Right lobe of liver (tissue), 6 donors: Measurements from ENCODE around the gene TM9SF4. TPM values are rescaled to one million over a fixed set of nuclear protein-coding genes. Genes with fewer than 3 reads are reported as not detected.

ENCODE experiments used
- ATAC-seq, 4 donors: fragments of 200-7000 bp; cut with Tn5 transposase; one replicate each; pipeline ENCODE4 v1.9.1; 2020; ENCODE audit warnings: mild to moderate bottlenecking in 4 of 4, moderate library complexity in 4 of 4
- DNase-seq, 3 donors: peaks; one replicate each; pipeline ENCODE4 v3.0.0-alpha.2; 2020
- H3K27ac ChIP-seq, 3 donors: fragments of 200-600 bp; one replicate each; pipeline ENCODE4 v1.8.0; 2022
- H3K27me3 ChIP-seq, 2 donors: fragments of 200-600 bp; one replicate each; pipeline ENCODE4 v1.8.0; 2022
- H3K36me3 ChIP-seq, 4 donors: fragments of 200-600 bp; sonication (generic) in 1 of 4; one replicate each; pipeline versions ENCODE4 v1.5.1 to v1.8.0; 2017 to 2022; ENCODE audit warnings: control low read depth in 1 of 4
- H3K4me1 ChIP-seq, 4 donors: fragments of 200-600 bp; sonication (generic) in 1 of 4; one replicate each; pipeline versions ENCODE4 v1.5.1 to v1.8.0; 2017 to 2022; ENCODE audit warnings: control low read depth in 1 of 4
- H3K4me3 ChIP-seq, 3 donors: fragments of 200-600 bp; one replicate each; pipeline ENCODE4 v1.8.0; 2022
- H3K9me3 ChIP-seq, 4 donors: fragments of 200-600 bp; sonication (generic) in 1 of 4; one replicate each; pipeline versions ENCODE4 v1.5.1 to v1.8.0; 2017 to 2022; ENCODE audit warnings: control low read depth in 1 of 4
- POLR2A ChIP-seq: fragments of 450-650 bp; IDR thresholded peaks from one replicate; pipeline ENCODE4 v1.6.1; 2017; ENCODE audit warnings: antibody characterized with exemption, mild to moderate bottlenecking
- WGBS: methylation state at CpG from one replicate; pipeline ENCODE4 v1.1.6; 2018; ENCODE audit warnings: low coverage, low lambda C conversion rate; ENCODE audit not compliant: insufficient coverage; ENCODE audit errors: missing lambda C conversion rate; 5-methylcytosine and 5-hydroxymethylcytosine counted together
- intact Hi-C, 2 donors: fragments of 100-400 bp; cut with DNase I; formaldehyde crosslinking; loops; one replicate each; pipeline versions ENCODE4 v1.11.2 to v1.14.1; 2022
- total RNA-seq, 6 experiments: library from RNA; depleted of rRNA in 2 of 6; stranded (reverse); fragments of >200 nt in 2 of 6; fragmentation: NEBNext Ultra II Directional in 3 of 6; extraction: Animal tissue kit (Norgen Biotek cat#: 25700) in 3 of 6; gene quantifications; one replicate each; pipeline versions ENCODE4 v1.1.0 to v1.2.4, GENCODE V29; 2016 to 2023
- TF ChIP-seq, protein P1 (sequence below), 4 donors: fragments of 200-600 bp in 3 of 4; fragments of 450-650 bp in 1 of 4; IDR thresholded peaks; one replicate each; pipeline versions ENCODE4 v1.5.1 to v1.8.0; 2016 to 2022; ENCODE audit warnings: antibody characterized with exemption in 4 of 4, mild to moderate bottlenecking in 2 of 4
- donor health status: DM: no; HTN: yes; CAD: no.
- donor health status: DM: no; HTN: no; CAD: no.
- donor health status: DM: no; HTN: no; CAD: no.
- donor health status: DM: no; HTN: yes; CAD: no.
- donor health status: DM: no; HTN: yes; CAD: no.

The TM9SF4 gene
- total RNA-seq, 6 experiments from 2014 or later: 26.9 to 33.9 (median 30.5) TPM

DNA sequence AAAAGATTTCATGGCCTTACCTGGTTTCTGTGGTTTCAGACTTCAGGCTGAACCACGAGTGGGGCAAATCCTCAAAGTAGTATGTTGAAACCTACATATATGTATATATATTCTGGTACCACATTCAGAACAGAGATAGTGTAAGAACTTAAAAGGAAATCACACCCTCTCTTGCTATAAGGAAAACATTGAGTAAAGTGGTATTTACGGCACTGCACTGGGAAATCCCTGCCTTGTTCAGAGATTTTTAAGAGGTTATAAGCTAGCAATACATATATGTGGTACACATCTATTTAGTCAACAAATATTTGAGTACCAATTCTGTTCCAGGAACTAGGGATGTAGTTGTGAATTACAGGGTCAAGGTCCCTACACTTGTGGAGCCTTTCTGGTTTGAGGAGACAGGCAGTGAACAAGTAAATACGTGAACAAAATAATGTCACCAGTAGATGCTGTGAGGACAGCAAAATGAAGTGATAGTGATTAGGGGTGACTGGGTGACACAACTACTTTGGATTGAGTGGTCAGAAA is 1.7 kb downstream of the TM9SF4 start:
- intact Hi-C loops: no loop called here
- H3K36me3 ChIP-seq: no peaks in the 10 kb centered on the region
- no peak overlapping the region for H3K4me3 ChIP-seq
- H3K9me3 ChIP-seq: no peaks in the 10 kb centered on the region
- ATAC-seq (peak in 2 of 4 donors; percentile 9 to 10), DNase-seq (peak in 1 of 3 donors; percentile 2)
- TF ChIP-seq POLR2A: no peak
- TF ChIP-seq, protein P1, sequence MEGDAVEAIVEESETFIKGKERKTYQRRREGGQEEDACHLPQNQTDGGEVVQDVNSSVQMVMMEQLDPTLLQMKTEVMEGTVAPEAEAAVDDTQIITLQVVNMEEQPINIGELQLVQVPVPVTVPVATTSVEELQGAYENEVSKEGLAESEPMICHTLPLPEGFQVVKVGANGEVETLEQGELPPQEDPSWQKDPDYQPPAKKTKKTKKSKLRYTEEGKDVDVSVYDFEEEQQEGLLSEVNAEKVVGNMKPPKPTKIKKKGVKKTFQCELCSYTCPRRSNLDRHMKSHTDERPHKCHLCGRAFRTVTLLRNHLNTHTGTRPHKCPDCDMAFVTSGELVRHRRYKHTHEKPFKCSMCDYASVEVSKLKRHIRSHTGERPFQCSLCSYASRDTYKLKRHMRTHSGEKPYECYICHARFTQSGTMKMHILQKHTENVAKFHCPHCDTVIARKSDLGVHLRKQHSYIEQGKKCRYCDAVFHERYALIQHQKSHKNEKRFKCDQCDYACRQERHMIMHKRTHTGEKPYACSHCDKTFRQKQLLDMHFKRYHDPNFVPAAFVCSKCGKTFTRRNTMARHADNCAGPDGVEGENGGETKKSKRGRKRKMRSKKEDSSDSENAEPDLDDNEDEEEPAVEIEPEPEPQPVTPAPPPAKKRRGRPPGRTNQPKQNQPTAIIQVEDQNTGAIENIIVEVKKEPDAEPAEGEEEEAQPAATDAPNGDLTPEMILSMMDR (IDR thresholded peaks at IDR 0.05): no peak
- H3K4me1 ChIP-seq: peaks cover 0 to 31% (median 9%) of the 10 kb centered on the region in 4 donors
- no peak overlapping the region for H3K27ac ChIP-seq
- H3K27me3 ChIP-seq: no peaks in the 10 kb centered on the region
- WGBS: 21% methylated on average over 3 of the region's 3 CpGs

DNA sequence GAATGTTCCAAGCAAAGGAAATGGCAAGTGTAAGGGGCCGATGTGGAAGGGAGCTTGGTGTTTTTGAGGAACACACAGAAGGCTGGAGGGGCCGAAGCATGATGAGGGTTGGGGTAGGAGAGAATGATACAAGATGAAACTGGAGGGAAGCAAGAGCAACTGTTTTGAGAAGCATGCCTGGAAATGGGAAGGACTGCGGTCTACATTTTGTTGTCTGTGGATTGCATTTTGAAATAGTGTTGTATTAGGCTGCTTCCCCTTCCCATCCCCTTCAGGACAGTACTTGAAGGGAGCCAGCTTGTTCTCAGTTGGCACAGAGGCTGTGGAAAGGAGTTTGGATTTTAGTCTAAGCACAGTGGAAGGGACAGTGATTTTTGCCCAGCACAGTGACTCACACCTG is 2.2 kb downstream of the TM9SF4 start:
- H3K4me3 ChIP-seq: no peak overlapping the region

GRCh38 chr20:32112841-32113240 is 3.3 kb downstream of the TM9SF4 start:
- H3K4me3 ChIP-seq: no peak overlapping the region
- DNase-seq (peak in 1 of 3 donors; percentile 50), ATAC-seq (peak; percentile 9 to 11 (median 9))
- no peaks in the 10 kb centered on the region for H3K9me3 ChIP-seq
- 63% methylated on average over 5 of the region's 5 CpGs for WGBS
- TF ChIP-seq POLR2A: no peak
- H3K27ac ChIP-seq: no peak overlapping the region
- H3K36me3 ChIP-seq: no peaks in the 10 kb centered on the region
- H3K27me3 ChIP-seq: no peaks in the 10 kb centered on the region
- peaks cover 0 to 31% (median 9%) of the 10 kb centered on the region in 4 donors for H3K4me1 ChIP-seq
- intact Hi-C loops: no loop called here

More for the DNA sequence above, 2.2 kb downstream of the TM9SF4 start:
- ATAC-seq (peak in 2 of 4 donors; percentile 4 to 40), DNase-seq (peak in 1 of 3 donors; percentile 36)
- TF ChIP-seq POLR2A: no peak
- TF ChIP-seq, protein P1 (IDR thresholded peaks at IDR 0.05): no peak
- intact Hi-C loops: no loop called here
- Histone ChIP-seq H3K4me1 (peaks cover 0 to 31% (median 9%) of the 10 kb centered on the region in 4 donors), H3K27ac (peak overlapping the region in 1 of 3 donors; percentile 14), H3K36me3 (no peaks in the 10 kb centered on the region), H3K9me3 (no peaks in the 10 kb centered on the region), H3K27me3 (no peaks in the 10 kb centered on the region)
- 70% methylated on average over 3 of the region's 3 CpGs for WGBS

GRCh38 chr20:32113591-32114260 is 4.2 kb downstream of the TM9SF4 start:
- Histone ChIP-seq H3K4me3 (no peak overlapping the region), H3K27ac (no peak overlapping the region), H3K27me3 (no peaks in the 10 kb centered on the region), H3K36me3 (no peaks in the 10 kb centered on the region), H3K9me3 (no peaks in the 10 kb centered on the region), H3K4me1 (peaks cover 0 to 31% (median 9%) of the 10 kb centered on the region in 4 donors)
- WGBS: 71% methylated on average over 2 of the region's 2 CpGs
- no peak for TF ChIP-seq POLR2A
- TF ChIP-seq, protein P1 (IDR thresholded peaks at IDR 0.05): no peak
- DNase-seq (no peak), ATAC-seq (no peak)
- intact Hi-C loops: no loop called here

GRCh38 chr20:32114305-32114960 is 4.9 kb downstream of the TM9SF4 start:
- DNase-seq (peak in 1 of 3 donors; percentile 35), ATAC-seq (peak in 1 of 4 donors; percentile 24)
- H3K27ac ChIP-seq: no peak overlapping the region
- intact Hi-C loops: no loop called here
- H3K36me3 ChIP-seq: no peaks in the 10 kb centered on the region
- peaks cover 0 to 27% (median 9%) of the 10 kb centered on the region in 4 donors for H3K4me1 ChIP-seq
- H3K9me3 ChIP-seq: no peaks in the 10 kb centered on the region
- H3K4me3 ChIP-seq: no peak overlapping the region
- WGBS: 78% methylated on average over 6 of the region's 8 CpGs
- H3K27me3 ChIP-seq: no peaks in the 10 kb centered on the region
- no peak for TF ChIP-seq POLR2A
